Activated CD8-positive, alpha-beta T cell treated with anti-CD3 and anti-CD28 coated beads for 36 hours (primary cell): ENCODE data around the gene TMEFF2. TPM values are rescaled to one million over a fixed set of nuclear protein-coding genes. Genes with fewer than 3 reads are reported as not detected.

ENCODE experiments used
- ATAC-seq: fragments of 200-7000 bp; cut with Tn5 transposase; one replicate; pipeline ENCODE4 v1.10.0; 2021; ENCODE audit warnings: mild to moderate bottlenecking, moderate library complexity
- CTCF ChIA-PET: fragments of 350-600 bp; sonication (Branson Sonifier 250); formaldehyde crosslinking; loops from one replicate; lab custom pipeline; 2021; ENCODE audit warnings: antibody characterized with exemption; lab: Charles Lee
- POLR2A ChIA-PET: fragments of 350-600 bp; sonication (Branson Sonifier 250); formaldehyde crosslinking; loops from one replicate; lab custom pipeline; 2021; ENCODE audit warnings: antibody characterized with exemption; lab: Charles Lee
- DNase-seq: peaks from one replicate; pipeline ENCODE4 v3.0.0-alpha.2; 2020
- H3K27ac Mint-ChIP-seq: one replicate; pipeline ENCODE4 v1.8.0; 2021; ENCODE audit warnings: mild to moderate bottlenecking, mixed read lengths
- H3K27me3 Mint-ChIP-seq: one replicate; pipeline ENCODE4 v1.8.0; 2021; ENCODE audit warnings: mixed read lengths
- H3K36me3 Mint-ChIP-seq: one replicate; pipeline ENCODE4 v1.8.0; 2021; ENCODE audit warnings: low read depth, mixed read lengths
- H3K4me1 Mint-ChIP-seq: one replicate; pipeline ENCODE4 v1.8.0; 2021; ENCODE audit warnings: low read depth, mixed read lengths
- H3K4me3 Mint-ChIP-seq: one replicate; pipeline ENCODE4 v1.8.0; 2021; ENCODE audit warnings: mild to moderate bottlenecking, moderate library complexity, mixed read lengths
- H3K9me3 Mint-ChIP-seq: one replicate; pipeline ENCODE4 v1.8.0; 2021; ENCODE audit warnings: mixed read lengths
- CTCF ChIP-seq: fragments of 200-600 bp; IDR thresholded peaks from one replicate; pipeline ENCODE4 v1.8.0; 2022; ENCODE audit warnings: antibody characterized with exemption, mild to moderate bottlenecking
- intact Hi-C: fragments of 100-400 bp; cut with micrococcal nuclease; formaldehyde crosslinking; loops from one replicate; pipeline ENCODE4 v1.10.0; 2022
- total RNA-seq, 2 experiments: library from RNA; stranded (reverse); gene quantifications; one replicate each; pipeline ENCODE4 v1.2.3, GENCODE V29; 2021

Gene TMEFF2
- total RNA-seq, 2 experiments from 2014 or later, result not detected

- Mint-ChIP-seq H3K27ac (no peak overlapping the region), H3K9me3 (no peaks in the 10 kb centered on the region), H3K36me3 (no peaks in the 10 kb centered on the region), H3K4me1 (peaks cover 7% of the 10 kb centered on the region), H3K27me3 (peaks cover 15% of the 10 kb centered on the region), H3K4me3 (no peak overlapping the region)
- ChIA-PET POLR2A (interaction anchor here (1.4 kb wide), 1 partner anchor 605 kb away, joined by 3 read pairs; no protein-coding TSS in a partner anchor), CTCF (interaction anchor here (0.5 to 4.5 kb wide), 86 partner anchors 8 to 1006 kb away, joined by 3 to 103 read pairs (median 4); partner anchors contain the start of gene TMEFF2)
- DNase-seq (peak; percentile 78), ATAC-seq (peak; percentile 78)
- peak; percentile 85 for TF ChIP-seq CTCF
- intact Hi-C loops, result loop anchor here (2.0 kb wide), 2 partner anchors 350 to 608 kb away; no protein-coding TSS in a partner anchor
Observed at GRCh38 chr2:192162392-192163042, 32.2 kb downstream of the TMEFF2 start.

- H3K27ac Mint-ChIP-seq, result no peak overlapping the region
- DNase-seq, result no peak
- no peak overlapping the region for H3K4me3 Mint-ChIP-seq
- peaks cover 10% of the 10 kb centered on the region for H3K27me3 Mint-ChIP-seq
- no peaks in the 10 kb centered on the region for H3K9me3 Mint-ChIP-seq
- POLR2A ChIA-PET, result no interaction called here
- peaks cover 7% of the 10 kb centered on the region for H3K4me1 Mint-ChIP-seq
- intact Hi-C loops, result loop anchor here (2.0 kb wide), 2 partner anchors 349 to 607 kb away; no protein-coding TSS in a partner anchor
- no peak for TF ChIP-seq CTCF
- CTCF ChIA-PET, result interaction anchor here (0.6 to 4.5 kb wide), 75 partner anchors 7 to 633 kb away, joined by 3 to 103 read pairs (median 5); partner anchors contain the start of gene TMEFF2
- no peak for ATAC-seq
- no peaks in the 10 kb centered on the region for H3K36me3 Mint-ChIP-seq
Observed at GRCh38 chr2:192161656-192162290, 33.0 kb downstream of the TMEFF2 start.

DNA sequence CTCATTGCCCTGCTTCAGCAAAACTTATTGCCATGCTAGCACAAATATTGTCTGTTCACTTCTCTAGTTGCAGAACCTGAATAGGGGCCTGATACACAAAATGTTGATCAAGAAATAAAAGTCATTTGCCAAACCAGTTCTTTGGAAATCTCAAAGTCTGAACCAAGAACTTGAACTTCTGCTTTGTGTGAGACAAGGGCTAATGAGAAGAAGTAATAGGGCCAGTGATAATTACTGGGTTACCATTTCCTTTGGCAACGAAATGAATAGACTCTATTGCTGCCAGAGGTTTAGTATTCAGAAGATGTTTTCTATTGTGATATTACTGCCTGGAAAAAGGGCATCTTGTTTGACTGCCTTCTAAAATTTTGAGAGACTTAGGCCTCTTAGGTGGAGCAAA is 35.0 kb downstream of the TMEFF2 start:
- Mint-ChIP-seq H3K27me3 (peaks cover 6% of the 10 kb centered on the region), H3K4me3 (no peak overlapping the region), H3K36me3 (no peaks in the 10 kb centered on the region), H3K9me3 (no peaks in the 10 kb centered on the region), H3K4me1 (peaks cover 7% of the 10 kb centered on the region), H3K27ac (no peak overlapping the region)
- intact Hi-C loops, result no loop called here
- ChIA-PET POLR2A (no interaction called here), CTCF (interaction anchor here (2.4 to 4.5 kb wide), 2 partner anchors 347 to 605 kb away, joined by 6 to 103 read pairs; no protein-coding TSS in a partner anchor)
- DNase-seq (no peak), ATAC-seq (no peak)
- TF ChIP-seq CTCF, result no peak

DNA sequence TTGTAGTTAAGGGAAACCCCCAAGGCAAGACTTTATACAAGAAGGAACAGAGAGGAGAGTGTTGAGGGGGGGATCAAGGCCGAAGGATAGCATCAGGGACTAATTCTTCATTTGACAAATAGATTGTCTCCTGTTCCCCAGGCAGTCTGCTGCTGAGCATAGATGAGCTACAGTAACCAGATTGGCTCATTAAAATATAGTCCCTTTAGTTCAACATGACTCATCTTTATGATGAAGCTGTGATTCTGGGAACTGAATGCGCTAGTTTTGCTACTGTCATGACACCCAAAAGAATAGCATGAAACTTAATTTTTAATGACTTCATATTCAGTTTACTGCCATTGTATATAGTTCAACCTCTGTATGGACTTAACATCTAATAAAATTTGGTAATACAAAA is 35.5 kb downstream of the TMEFF2 start:
- ATAC-seq (peak; percentile 68), DNase-seq (no peak)
- no peak for TF ChIP-seq CTCF
- Mint-ChIP-seq H3K9me3 (no peaks in the 10 kb centered on the region), H3K27me3 (peaks cover 6% of the 10 kb centered on the region), H3K4me3 (no peak overlapping the region), H3K27ac (no peak overlapping the region), H3K4me1 (peaks cover 7% of the 10 kb centered on the region), H3K36me3 (no peaks in the 10 kb centered on the region)
- ChIA-PET POLR2A (no interaction called here), CTCF (interaction anchor here (2.4 to 4.5 kb wide), 2 partner anchors 347 to 604 kb away, joined by 6 to 103 read pairs; no protein-coding TSS in a partner anchor)
- intact Hi-C loops, result no loop called here
